ENCODE data around the gene RIMKLA. TPM values are rescaled to one million over a fixed set of nuclear protein-coding genes. Genes with fewer than 3 reads are reported as not detected.
A peak's percentile ranks its signal among the peaks of the same experiment; 100 is the strongest.

RIMKLA gene
- total and polyA plus RNA-seq, 5 experiments from 2014 or later: 0.05 to 0.19 (median 0.11) TPM; not detected in 2

GRCh38 chr1:42348498-42348897 lies 32.1 kb upstream of the RIMKLA start:
- no peak for DNase-seq
- Mint-ChIP-seq H3K9me3 (no peaks in the 10 kb centered on the region), H3K4me1 (peaks cover 0 to 2% (median 0%) of the 10 kb centered on the region in 4 donors), H3K36me3 (peaks cover 0 to 1% (median 0%) of the 10 kb centered on the region in 3 donors), H3K27ac (no peak overlapping the region), H3K27me3 (peaks cover 12 to 31% (median 27%) of the 10 kb centered on the region in 5 donors), H3K4me3 (no peak overlapping the region)
- peak in 1 of 2 donors; percentile 39 for ATAC-seq
- POLR2A ChIA-PET: no interaction called here

GRCh38 chr1:42350086-42350485 lies 30.5 kb upstream of the RIMKLA start:
- POLR2A ChIA-PET: no interaction called here
- no peaks in the 10 kb centered on the region for H3K9me3 Mint-ChIP-seq
- H3K27ac Mint-ChIP-seq: no peak overlapping the region
- peaks cover 12 to 31% (median 28%) of the 10 kb centered on the region in 5 donors for H3K27me3 Mint-ChIP-seq
- ATAC-seq (no peak), DNase-seq (no peak)
- peaks cover 0 to 1% (median 0%) of the 10 kb centered on the region in 3 donors for H3K36me3 Mint-ChIP-seq
- peaks cover 0 to 2% (median 0%) of the 10 kb centered on the region in 4 donors for H3K4me1 Mint-ChIP-seq
- H3K4me3 Mint-ChIP-seq: no peak overlapping the region

GRCh38 chr1:42358791-42359190 lies 21.8 kb upstream of the RIMKLA start:
- Mint-ChIP-seq H3K4me1 (no peaks in the 10 kb centered on the region), H3K4me3 (no peak overlapping the region), H3K9me3 (no peaks in the 10 kb centered on the region), H3K27ac (no peak overlapping the region), H3K27me3 (peaks cover 2 to 6% (median 4%) of the 10 kb centered on the region in 5 donors), H3K36me3 (no peaks in the 10 kb centered on the region)
- no peak for ATAC-seq
- DNase-seq: no peak
- POLR2A ChIA-PET: no interaction called here

GRCh38 chr1:42359466-42359865 lies 21.1 kb upstream of the RIMKLA start:
- Mint-ChIP-seq H3K4me1 (no peaks in the 10 kb centered on the region), H3K4me3 (no peak overlapping the region), H3K36me3 (no peaks in the 10 kb centered on the region), H3K27me3 (peaks cover 0 to 6% (median 3%) of the 10 kb centered on the region in 5 donors), H3K27ac (peak overlapping the region in 1 of 10 donors; percentile 47), H3K9me3 (no peaks in the 10 kb centered on the region)
- POLR2A ChIA-PET: no interaction called here
- ATAC-seq: no peak
- DNase-seq: no peak

- DNase-seq (no peak), ATAC-seq (no peak)
- Mint-ChIP-seq H3K4me1 (no peaks in the 10 kb centered on the region), H3K27ac (no peak overlapping the region), H3K36me3 (no peaks in the 10 kb centered on the region), H3K27me3 (peaks cover 7 to 20% (median 11%) of the 10 kb centered on the region in 5 donors), H3K4me3 (no peak overlapping the region), H3K9me3 (no peaks in the 10 kb centered on the region)
- POLR2A ChIA-PET: no interaction called here
These were observed 16.5 kb upstream of the RIMKLA start for GRCh38 chr1:42364089-42364488.

- POLR2A ChIA-PET: no interaction called here
- DNase-seq (no peak), ATAC-seq (no peak)
- H3K9me3 Mint-ChIP-seq: no peaks in the 10 kb centered on the region
- no peak overlapping the region for H3K4me3 Mint-ChIP-seq
- H3K36me3 Mint-ChIP-seq: no peaks in the 10 kb centered on the region
- H3K27ac Mint-ChIP-seq: no peak overlapping the region
- peaks cover 7 to 20% (median 11%) of the 10 kb centered on the region in 5 donors for H3K27me3 Mint-ChIP-seq
- H3K4me1 Mint-ChIP-seq: no peaks in the 10 kb centered on the region
These were observed 16.1 kb upstream of the RIMKLA start for GRCh38 chr1:42364542-42364941.

GRCh38 chr1:42365118-42365517 lies 15.5 kb upstream of the RIMKLA start:
- ATAC-seq: no peak
- no peaks in the 10 kb centered on the region for H3K36me3 Mint-ChIP-seq
- H3K4me1 Mint-ChIP-seq: no peaks in the 10 kb centered on the region
- no peaks in the 10 kb centered on the region for H3K9me3 Mint-ChIP-seq
- POLR2A ChIA-PET: no interaction called here
- H3K27ac Mint-ChIP-seq: no peak overlapping the region
- no peak for DNase-seq
- H3K4me3 Mint-ChIP-seq: no peak overlapping the region
- peaks cover 7 to 20% (median 10%) of the 10 kb centered on the region in 5 donors for H3K27me3 Mint-ChIP-seq

- DNase-seq: no peak
- no peaks in the 10 kb centered on the region for H3K9me3 Mint-ChIP-seq
- peaks cover 6 to 14% (median 13%) of the 10 kb centered on the region in 5 donors for H3K27me3 Mint-ChIP-seq
- no peak for ATAC-seq
- no peak overlapping the region for H3K27ac Mint-ChIP-seq
- no peak overlapping the region for H3K4me3 Mint-ChIP-seq
- POLR2A ChIA-PET: no interaction called here
- no peaks in the 10 kb centered on the region for H3K4me1 Mint-ChIP-seq
- H3K36me3 Mint-ChIP-seq: no peaks in the 10 kb centered on the region
These were observed 12.3 kb upstream of the RIMKLA start for GRCh38 chr1:42368096-42368795.

- H3K36me3 Mint-ChIP-seq: no peaks in the 10 kb centered on the region
- peaks cover 6 to 16% (median 13%) of the 10 kb centered on the region in 5 donors for H3K27me3 Mint-ChIP-seq
- H3K4me3 Mint-ChIP-seq: no peak overlapping the region
- no peaks in the 10 kb centered on the region for H3K4me1 Mint-ChIP-seq
- H3K27ac Mint-ChIP-seq: no peak overlapping the region
- H3K9me3 Mint-ChIP-seq: no peaks in the 10 kb centered on the region
- DNase-seq: no peak
- no peak for ATAC-seq
- POLR2A ChIA-PET: no interaction called here
These were observed 11.1 kb upstream of the RIMKLA start for GRCh38 chr1:42369471-42369870.

- ATAC-seq: no peak
- H3K36me3 Mint-ChIP-seq: no peaks in the 10 kb centered on the region
- no peaks in the 10 kb centered on the region for H3K9me3 Mint-ChIP-seq
- POLR2A ChIA-PET: no interaction called here
- H3K27me3 Mint-ChIP-seq: peaks cover 6 to 16% (median 14%) of the 10 kb centered on the region in 5 donors
- no peak overlapping the region for H3K4me3 Mint-ChIP-seq
- DNase-seq: no peak
- H3K4me1 Mint-ChIP-seq: no peaks in the 10 kb centered on the region
- H3K27ac Mint-ChIP-seq: no peak overlapping the region
These were observed 9.6 kb upstream of the RIMKLA start for GRCh38 chr1:42370876-42371549.

GRCh38 chr1:42372796-42373195 lies 7.8 kb upstream of the RIMKLA start:
- DNase-seq (no peak), ATAC-seq (no peak)
- H3K4me1 Mint-ChIP-seq: no peaks in the 10 kb centered on the region
- H3K4me3 Mint-ChIP-seq: no peak overlapping the region
- H3K27ac Mint-ChIP-seq: no peak overlapping the region
- H3K9me3 Mint-ChIP-seq: no peaks in the 10 kb centered on the region
- POLR2A ChIA-PET: no interaction called here
- peaks cover 6 to 25% (median 10%) of the 10 kb centered on the region in 5 donors for H3K27me3 Mint-ChIP-seq
- H3K36me3 Mint-ChIP-seq: no peaks in the 10 kb centered on the region

GRCh38 chr1:42379794-42380585 lies 602 bp upstream of the RIMKLA start:
- Mint-ChIP-seq H3K4me3 (peak overlapping the region; percentile 73 to 91 (median 83)), H3K36me3 (no peaks in the 10 kb centered on the region), H3K27me3 (peaks cover 8 to 48% (median 25%) of the 10 kb centered on the region in 5 donors), H3K27ac (no peak overlapping the region), H3K4me1 (peaks cover 0 to 10% (median 3%) of the 10 kb centered on the region in 4 donors), H3K9me3 (no peaks in the 10 kb centered on the region)
- peak; percentile 40 to 60 for ATAC-seq
- POLR2A ChIA-PET: no interaction called here
- DNase-seq: peak in 1 of 10 donors; percentile 17

- Mint-ChIP-seq H3K4me1 (peaks cover 0 to 10% (median 3%) of the 10 kb centered on the region in 4 donors), H3K27me3 (peaks cover 11 to 47% (median 27%) of the 10 kb centered on the region in 5 donors), H3K9me3 (no peaks in the 10 kb centered on the region), H3K27ac (no peak overlapping the region), H3K4me3 (peak overlapping the region; percentile 39 to 86 (median 72)), H3K36me3 (no peaks in the 10 kb centered on the region)
- peak in 2 of 10 donors; percentile 0 to 5 for DNase-seq
- POLR2A ChIA-PET: no interaction called here
- ATAC-seq: no peak
These were observed 685 bp downstream of the RIMKLA start for GRCh38 chr1:42381280-42381673.
